Keratinocyte (primary cell): ENCODE data around the gene MPPE1. TPM values are rescaled to one million over a fixed set of nuclear protein-coding genes. Genes with fewer than 3 reads are reported as not detected.

ENCODE experiments used
- DNase-seq: peaks from one replicate; pipeline ENCODE4 v3.0.0-alpha.2; 2011; ENCODE audit warnings: low read depth, missing footprints, low spot score
- FAIRE-seq: peaks from 2 replicates; lab custom pipeline; 2011; peaks lifted over from hg19 to GRCh38; lab: Jason Lieb, UNC
- H2AFZ ChIP-seq: 2 replicates; pipeline ENCODE4 v1.6.0; 2012; ENCODE audit warnings: low read length, control low read depth, inconsistent platforms; ENCODE audit not compliant: control insufficient read depth
- H3K27ac ChIP-seq: 2 replicates; pipeline ENCODE4 v1.5.1; 2011; ENCODE audit warnings: low read length; ENCODE audit not compliant: control insufficient read depth, insufficient read depth
- H3K27me3 ChIP-seq: 3 replicates; pipeline ENCODE4 v1.6.0; 2011; ENCODE audit warnings: low read length; ENCODE audit not compliant: control insufficient read depth, insufficient read depth; ENCODE audit errors: extremely low read depth
- H3K36me3 ChIP-seq, 2 experiments: 2 replicates in 1 of 2; 3 replicates in 1 of 2; pipeline ENCODE4 v1.5.1; 2011; ENCODE audit warnings: low read length in 2 of 2, mild to moderate bottlenecking in 1 of 2; ENCODE audit not compliant: control insufficient read depth in 2 of 2, insufficient read depth in 2 of 2; ENCODE audit errors: extremely low read depth in 1 of 2
- H3K4me1 ChIP-seq: 3 replicates; pipeline ENCODE4 v1.5.1; 2011; ENCODE audit warnings: low read length; ENCODE audit not compliant: control insufficient read depth, insufficient read depth; ENCODE audit errors: extremely low read depth
- H3K4me2 ChIP-seq: 3 replicates; pipeline ENCODE4 v1.6.0; 2011; ENCODE audit warnings: low read depth, low read length; ENCODE audit not compliant: control insufficient read depth, insufficient read depth; ENCODE audit errors: extremely low read depth
- H3K4me3 ChIP-seq, 3 experiments: fragments of 200-600 bp in 1 of 3; sonication (generic) in 1 of 3; 2 replicates in 2 of 3; 3 replicates in 1 of 3; pipeline ENCODE4 v1.5.1; 2011 to 2016; ENCODE audit warnings: low read length in 3 of 3, mild to moderate bottlenecking in 3 of 3, control low read depth in 2 of 3, inconsistent platforms in 1 of 3, low read depth in 1 of 3, mixed read lengths in 1 of 3, mixed run types in 1 of 3, moderate library complexity in 1 of 3; ENCODE audit not compliant: control insufficient read depth in 2 of 3, insufficient read depth in 2 of 3; ENCODE audit errors: extremely low read depth in 1 of 3
- H3K79me2 ChIP-seq: 2 replicates; pipeline ENCODE4 v1.6.0; 2012; ENCODE audit warnings: low read length; ENCODE audit not compliant: control insufficient read depth, insufficient read depth
- H3K9ac ChIP-seq: 3 replicates; pipeline ENCODE4 v1.6.0; 2011; ENCODE audit warnings: low read length; ENCODE audit not compliant: control insufficient read depth, insufficient read depth; ENCODE audit errors: extremely low read depth
- H3K9me1 ChIP-seq: 3 replicates; pipeline ENCODE4 v1.6.0; 2011; ENCODE audit warnings: low read length; ENCODE audit not compliant: control insufficient read depth, insufficient read depth; ENCODE audit errors: extremely low read depth
- H3K9me3 ChIP-seq: 2 replicates; pipeline ENCODE4 v1.5.1; 2012; ENCODE audit warnings: low read depth, low read length; ENCODE audit not compliant: control insufficient read depth
- H4K20me1 ChIP-seq: 3 replicates; pipeline ENCODE4 v1.6.0; 2011; ENCODE audit warnings: low read length; ENCODE audit not compliant: control insufficient read depth, insufficient read depth; ENCODE audit errors: extremely low read depth
- CTCF ChIP-seq, 3 experiments: IDR thresholded peaks in 1 of 3; conservative IDR thresholded peaks in 1 of 3; optimal IDR thresholded peaks in 1 of 3; 2 replicates in 2 of 3; 3 replicates in 1 of 3; pipeline versions ENCODE3 to v1.5.1; 2011; ENCODE audit warnings: low read length in 3 of 3, mild to moderate bottlenecking in 3 of 3, moderate library complexity in 2 of 3, control low read depth in 1 of 3, inconsistent platforms in 1 of 3; ENCODE audit not compliant: insufficient read depth in 2 of 3; ENCODE audit errors: extremely low read depth in 1 of 3
- EZH2 ChIP-seq: IDR thresholded peaks from one replicate; pipeline ENCODE4 v1.6.1; 2012; ENCODE audit warnings: inconsistent platforms, mild to moderate bottlenecking, low read length, moderate library complexity
- dilution Hi-C: fragments of 300-500 bp; cut with MboI; formaldehyde crosslinking; loops from one replicate; pipeline ENCODE4 v1.7.0; 2020; ENCODE audit warnings: low sequenced_read_pairs; ENCODE audit not compliant: extremely low pct_ligation_motif_present
- polyA plus RNA-seq, 5 experiments: library from polyadenylated mRNA; depleted of rRNA in 3 of 5; stranded (reverse) in 3 of 5; stranded (forward) in 1 of 5; unstranded in 1 of 5; fragments of >200 nt; gene quantifications; 1 replicate in 1 of 5; 2 replicates in 3 of 5; 3 replicates in 1 of 5; pipeline versions ENCODE4 v1.2.1 to v1.2.3, GENCODE V29; 2011 to 2012; ENCODE audit warnings: missing spikeins in 2 of 5, low read depth in 1 of 5, low replicate concordance in 1 of 5

Gene MPPE1
- polyA plus RNA-seq, 1 donor (not counting 4 experiments of a cell fraction or from before 2014, with no cell fraction given): 21.0 TPM

GRCh38 chr18:11937874-11938478 lies 29.9 kb upstream of the MPPE1 start:
- Histone ChIP-seq H3K4me2 (no peak overlapping the region), H3K79me2 (no peaks in the 10 kb centered on the region)
- FAIRE-seq: peak; percentile 68

DNA sequence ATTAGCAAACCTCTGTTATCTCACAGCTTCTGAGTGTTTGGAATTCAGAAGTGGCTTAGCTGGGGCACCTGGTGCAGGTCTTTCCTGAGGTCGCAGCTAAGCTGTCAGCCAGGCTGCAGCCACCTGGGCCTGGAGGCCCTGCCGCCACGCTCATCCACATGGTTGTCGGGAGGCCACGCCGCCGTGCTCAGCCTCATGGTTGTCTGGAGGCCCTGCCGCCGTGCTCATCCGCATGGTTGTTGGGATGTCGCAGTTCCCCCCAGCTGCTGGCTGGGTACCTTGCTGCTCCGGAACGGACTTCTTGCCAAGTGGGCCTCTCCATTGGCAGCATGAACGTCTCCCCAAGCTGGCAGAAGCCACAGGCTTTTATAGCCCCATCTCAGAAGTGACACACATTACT lies 24.3 kb upstream of the MPPE1 start:
- dilution Hi-C loops: no loop called here
- Histone ChIP-seq H3K27me3 (no peaks in the 10 kb centered on the region), H3K9me1 (no peaks in the 10 kb centered on the region), H3K9ac (no peak overlapping the region), H3K27ac (no peak overlapping the region), H4K20me1 (no peaks in the 10 kb centered on the region), H3K36me3 (no peaks in the 10 kb centered on the region), H2AFZ (no peak overlapping the region), H3K4me2 (no peak overlapping the region), H3K79me2 (no peaks in the 10 kb centered on the region), H3K9me3 (no peaks in the 10 kb centered on the region), H3K4me3 (no peak overlapping the region), H3K4me1 (no peaks in the 10 kb centered on the region)
- no peak for TF ChIP-seq EZH2
- no peak for TF ChIP-seq CTCF (optimal IDR thresholded peaks at IDR 0.05 in 1 of 3, IDR thresholded peaks at IDR 0.05 in 1 of 3, conservative IDR thresholded peaks at IDR 0.05 in 1 of 3; ENCODE audit: extremely low read depth in 1 of 3, insufficient read depth in 2 of 3, low read length in 3 of 3)
- no peak for FAIRE-seq
- no peak for DNase-seq

More at GRCh38 chr18:11937874-11938478, 29.9 kb upstream of the MPPE1 start:
- no peaks in the 10 kb centered on the region for H3K9me1 ChIP-seq
- no peaks in the 10 kb centered on the region for H4K20me1 ChIP-seq
- TF ChIP-seq EZH2 (no peak), CTCF (optimal IDR thresholded peaks at IDR 0.05 in 1 of 3, IDR thresholded peaks at IDR 0.05 in 1 of 3, conservative IDR thresholded peaks at IDR 0.05 in 1 of 3; ENCODE audit: extremely low read depth in 1 of 3, insufficient read depth in 2 of 3, low read length in 3 of 3) (peak; percentile 63 to 83 (median 70))
- no peak overlapping the region for H2AFZ ChIP-seq
- no peaks in the 10 kb centered on the region for H3K4me1 ChIP-seq
- no peaks in the 10 kb centered on the region for H3K27me3 ChIP-seq
- DNase-seq: no peak
- H3K4me3 ChIP-seq: no peak overlapping the region
- no peaks in the 10 kb centered on the region for H3K9me3 ChIP-seq
- no peak overlapping the region for H3K27ac ChIP-seq
- dilution Hi-C loops: no loop called here
- no peaks in the 10 kb centered on the region for H3K36me3 ChIP-seq
- no peak overlapping the region for H3K9ac ChIP-seq
